NT2/D1 (cell line): ENCODE measurements around the gene CAPRIN1.

Experiments
- SUZ12 ChIP-seq: IDR thresholded peaks from 2 replicates; pipeline ENCODE4 v1.6.1; 2011; ENCODE audit not compliant: insufficient read length, insufficient read depth; ENCODE audit errors: extremely low read depth
- YY1 ChIP-seq: IDR thresholded peaks from 2 replicates; pipeline ENCODE4 v1.6.1; 2011; ENCODE audit not compliant: insufficient read length, insufficient read depth
- ZNF274 ChIP-seq: IDR thresholded peaks from 2 replicates; pipeline ENCODE4 v1.6.1; 2011; ENCODE audit warnings: mild to moderate bottlenecking, low read depth, low read length

- TF ChIP-seq ZNF274 (no peak), SUZ12 (no peak), YY1 (no peak)
These were observed 3.9 kb downstream of the CAPRIN1 start for GRCh38 chr11:34055218-34056000.
